Fibroblast of the aortic adventitia (primary cell): ENCODE measurements around the gene SNTA1. TPM values are rescaled to one million over a fixed set of nuclear protein-coding genes. Genes with fewer than 3 reads are reported as not detected.
"Not testable (repeated sequence)": the region's sequence is repeated elsewhere in the genome, so short reads cannot be mapped to it uniquely, and the experiment has no call there.

Source experiments
- DNase-seq: peaks from one replicate; pipeline ENCODE4 v3.0.0-alpha.2; 2010; ENCODE audit warnings: low read depth
- H3K4me3 ChIP-seq: 2 replicates; pipeline ENCODE4 v1.5.1; 2011; ENCODE audit warnings: low read depth, mild to moderate bottlenecking, control low read depth, low read length, moderate library complexity
- CTCF ChIP-seq: IDR thresholded peaks from 2 replicates; pipeline ENCODE4 v1.5.1; 2011; ENCODE audit warnings: mild to moderate bottlenecking, low read length, control low read depth, inconsistent platforms; ENCODE audit not compliant: insufficient read depth
- total RNA-seq: library from RNA; depleted of rRNA; stranded (reverse); fragments of >200 nt; gene quantifications from 2 replicates; pipeline ENCODE4 v1.2.3, GENCODE V29; 2012; ENCODE audit warnings: low replicate concordance

The SNTA1 gene
- total RNA-seq, 1 donor, result 25.7 TPM

DNA sequence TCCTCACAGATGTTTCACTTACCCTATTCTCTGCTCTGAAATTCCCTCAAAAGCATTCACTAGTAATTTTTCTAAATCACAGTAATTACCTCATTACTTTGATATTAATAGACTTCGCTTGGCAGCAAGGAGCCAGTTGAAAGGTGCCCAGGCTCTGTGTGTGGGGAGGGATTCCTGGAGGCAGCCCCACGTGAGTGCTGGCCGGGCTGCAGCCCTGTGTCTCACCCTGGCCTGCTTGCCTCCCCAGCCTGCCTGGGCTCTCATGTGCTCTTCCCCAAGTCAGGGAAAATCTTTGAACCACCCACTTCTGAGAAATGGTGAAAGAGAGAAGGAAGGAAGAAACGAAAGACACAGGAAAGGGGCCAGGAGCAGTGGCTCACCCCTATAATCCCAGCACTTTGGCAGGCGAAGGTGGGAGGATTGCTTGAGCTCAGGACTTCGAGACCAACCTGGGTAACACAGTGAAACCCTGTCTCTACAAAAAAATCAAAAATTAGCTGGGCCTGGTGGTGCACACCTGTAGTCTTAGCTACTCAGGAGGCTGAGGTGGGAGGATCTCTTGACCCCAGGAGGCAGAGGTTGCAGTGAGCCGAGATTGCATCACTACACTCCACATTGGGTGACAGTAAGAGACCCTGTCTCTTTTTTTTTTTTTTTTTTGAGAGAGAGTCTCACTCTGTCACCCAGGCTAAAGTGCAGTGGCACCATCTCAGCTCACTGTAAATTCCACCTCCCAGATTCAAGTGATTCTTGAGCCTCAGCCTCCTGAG lies 20.0 kb upstream of the SNTA1 start:
- no peak overlapping the region for H3K4me3 ChIP-seq
- DNase-seq, result no peak
- TF ChIP-seq CTCF, result no peak

DNA sequence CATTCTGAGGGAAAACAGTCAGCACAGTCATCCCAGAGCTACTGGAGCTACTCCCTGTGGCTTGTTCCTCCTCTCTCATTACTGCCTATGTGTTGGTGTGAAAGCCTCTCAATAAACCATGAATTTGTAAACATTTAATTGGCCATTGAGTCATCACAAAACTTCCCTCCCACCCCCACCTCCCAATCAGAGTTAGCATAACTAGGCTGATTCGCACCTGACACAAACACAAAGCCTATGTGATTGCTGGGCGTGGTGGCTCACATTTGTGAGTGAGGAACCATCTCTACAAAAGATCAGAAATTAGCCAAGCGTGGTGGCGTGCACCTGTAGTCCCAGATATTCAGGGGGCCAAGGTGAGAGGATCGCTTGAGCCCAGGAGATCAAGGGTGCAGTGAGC lies 17.1 kb upstream of the SNTA1 start:
- no peak overlapping the region for H3K4me3 ChIP-seq
- no peak for TF ChIP-seq CTCF
- no peak for DNase-seq

DNA sequence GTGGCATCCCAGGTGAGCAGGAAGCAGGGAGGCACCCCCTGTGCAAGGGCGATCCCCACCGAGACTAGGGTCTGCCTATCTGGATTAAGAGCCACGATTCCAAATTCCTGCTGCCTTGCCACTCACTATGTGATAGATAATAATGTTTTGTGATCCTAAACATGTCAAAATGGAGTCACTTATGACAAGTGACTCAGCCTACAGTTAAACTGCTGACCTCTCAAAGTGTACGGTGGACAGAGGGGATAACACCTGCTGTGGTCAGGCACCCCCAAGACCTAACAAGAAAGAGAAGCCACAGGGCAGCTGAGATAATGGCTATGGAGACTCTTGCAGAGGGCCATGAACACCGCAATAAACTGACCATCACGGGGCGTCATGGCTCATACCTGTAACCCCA lies 16.0 kb upstream of the SNTA1 start:
- TF ChIP-seq CTCF, result no peak
- H3K4me3 ChIP-seq, result no peak overlapping the region
- DNase-seq, result no peak

DNA sequence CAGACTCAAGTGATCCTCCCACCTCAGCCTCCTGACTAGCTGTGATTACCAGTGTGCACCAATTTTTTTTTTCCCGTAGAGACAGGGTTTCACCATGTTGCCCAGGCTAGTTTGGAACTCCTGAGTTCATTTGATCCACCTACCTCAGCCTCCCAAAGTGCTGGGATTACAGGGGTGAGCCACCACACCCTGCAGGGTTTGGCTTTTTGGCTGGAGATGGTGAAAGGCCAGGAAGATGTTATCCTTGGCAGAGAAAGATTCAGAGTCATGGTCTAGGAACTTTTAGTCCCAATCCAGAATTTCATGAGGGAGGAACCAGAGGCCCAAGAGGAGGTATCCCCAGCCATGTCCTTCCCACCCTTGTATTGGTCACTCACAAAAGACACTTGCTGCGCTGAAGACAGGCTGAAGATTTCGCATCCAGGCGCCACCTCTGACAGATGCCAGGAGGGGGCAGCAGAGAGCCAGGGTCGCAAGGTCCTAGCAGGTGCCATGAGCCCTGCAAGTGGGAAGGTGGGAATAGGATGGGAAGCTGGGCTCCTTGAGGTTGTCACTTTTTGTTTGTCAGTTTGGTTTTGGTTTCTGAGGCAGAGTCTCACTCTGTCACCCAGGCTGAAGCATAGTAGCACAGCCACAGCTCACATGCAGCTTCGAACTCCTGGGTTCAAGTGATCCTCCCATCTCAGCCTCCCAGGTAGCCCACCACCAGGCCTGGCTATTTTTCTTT lies 13.5 kb upstream of the SNTA1 start:
- peak; percentile 77 for DNase-seq
- TF ChIP-seq CTCF, result peak; percentile 97

GRCh38 chr20:33450867-33451266 lies 7.3 kb upstream of the SNTA1 start:
- no peak for DNase-seq
- no peak overlapping the region for H3K4me3 ChIP-seq
- no peak for TF ChIP-seq CTCF

More for the DNA sequence above, 13.5 kb upstream of the SNTA1 start:
- not testable (repeated sequence) for H3K4me3 ChIP-seq

GRCh38 chr20:33445881-33446625 lies 2.5 kb upstream of the SNTA1 start:
- no peak overlapping the region for H3K4me3 ChIP-seq
- no peak for DNase-seq
- TF ChIP-seq CTCF, result no peak
